Activated CD4-positive, alpha-beta T cell treated with anti-CD3 and anti-CD28 coated beads, Interleukin-10, Interleukin-2, amounts not matched to agents 100 ng/mL and 50 ng/mL, durations not matched to agents 16 hours and 8 hours (primary cell): ENCODE measurements around the gene CDH26.

Experiments used
- DNase-seq: peaks from one replicate; pipeline ENCODE4 v3.0.0-alpha.2; 2020

CDH26 gene

DNA sequence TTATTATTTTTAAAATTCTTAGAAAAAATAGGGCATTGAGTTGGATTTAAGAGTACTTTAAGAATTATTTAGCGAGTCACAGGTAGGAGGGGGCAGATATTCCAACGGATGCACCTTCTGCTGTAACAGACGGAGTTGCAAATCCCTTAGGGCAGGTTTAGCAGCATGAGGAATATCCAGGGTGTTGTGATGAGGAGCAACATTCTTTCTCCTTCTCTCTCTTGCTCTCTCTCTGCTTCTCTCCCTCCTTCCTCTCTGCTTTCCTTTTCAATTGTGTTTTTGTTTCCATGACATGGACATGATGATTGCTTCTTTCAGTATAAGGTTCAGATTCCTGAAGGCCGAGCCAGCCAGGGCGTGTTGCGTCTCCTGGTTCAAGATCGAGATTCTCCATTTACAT, 28.9 kb downstream of the CDH26 start:
- DNase-seq, result no peak

DNA sequence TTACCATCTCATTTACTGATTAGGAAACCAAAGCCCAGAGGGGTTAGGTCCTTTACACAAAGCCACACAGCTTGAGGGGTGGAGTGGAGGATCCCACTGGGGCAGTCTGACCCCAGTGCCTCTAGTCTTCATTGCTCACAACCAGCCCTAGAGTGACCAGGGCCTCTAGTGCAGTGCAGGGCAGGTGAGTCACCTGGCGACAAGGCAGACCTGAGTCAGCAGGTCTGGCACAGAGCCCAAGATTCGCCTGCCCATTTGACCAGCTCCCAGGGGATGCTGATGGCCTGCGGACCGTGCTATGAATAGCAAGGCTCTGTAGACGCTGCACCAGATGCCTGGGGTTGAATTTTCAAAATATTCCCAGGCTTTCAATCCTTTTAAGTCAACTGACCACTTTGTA, 29.9 kb downstream of the CDH26 start:
- no peak for DNase-seq

DNA sequence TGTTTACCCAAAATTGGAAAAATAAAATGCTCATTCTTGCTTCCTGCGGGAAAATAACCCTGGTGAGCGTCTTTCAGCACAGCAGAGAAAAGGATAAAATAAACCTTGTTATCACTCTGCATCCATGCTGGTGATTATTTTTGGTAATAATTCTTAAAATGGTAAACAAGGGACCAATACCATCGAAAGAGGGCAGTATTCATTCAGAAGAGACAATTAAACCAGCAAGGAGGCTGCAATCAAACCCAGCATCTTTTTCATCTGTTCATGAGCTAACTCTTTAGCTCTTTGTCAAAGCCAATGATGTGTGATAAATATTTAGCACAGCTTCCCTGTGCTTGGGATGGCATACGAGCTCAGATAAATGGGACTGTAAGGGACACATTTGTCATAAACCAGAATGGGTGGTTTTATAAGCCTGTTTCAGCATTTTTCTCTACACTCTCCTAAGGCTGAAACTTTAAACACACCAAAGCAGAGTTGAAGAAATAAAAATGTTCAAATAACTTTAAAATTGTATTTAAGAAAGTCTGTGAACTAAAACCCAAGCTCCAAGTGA, 34.4 kb downstream of the CDH26 start:
- no peak for DNase-seq

DNA sequence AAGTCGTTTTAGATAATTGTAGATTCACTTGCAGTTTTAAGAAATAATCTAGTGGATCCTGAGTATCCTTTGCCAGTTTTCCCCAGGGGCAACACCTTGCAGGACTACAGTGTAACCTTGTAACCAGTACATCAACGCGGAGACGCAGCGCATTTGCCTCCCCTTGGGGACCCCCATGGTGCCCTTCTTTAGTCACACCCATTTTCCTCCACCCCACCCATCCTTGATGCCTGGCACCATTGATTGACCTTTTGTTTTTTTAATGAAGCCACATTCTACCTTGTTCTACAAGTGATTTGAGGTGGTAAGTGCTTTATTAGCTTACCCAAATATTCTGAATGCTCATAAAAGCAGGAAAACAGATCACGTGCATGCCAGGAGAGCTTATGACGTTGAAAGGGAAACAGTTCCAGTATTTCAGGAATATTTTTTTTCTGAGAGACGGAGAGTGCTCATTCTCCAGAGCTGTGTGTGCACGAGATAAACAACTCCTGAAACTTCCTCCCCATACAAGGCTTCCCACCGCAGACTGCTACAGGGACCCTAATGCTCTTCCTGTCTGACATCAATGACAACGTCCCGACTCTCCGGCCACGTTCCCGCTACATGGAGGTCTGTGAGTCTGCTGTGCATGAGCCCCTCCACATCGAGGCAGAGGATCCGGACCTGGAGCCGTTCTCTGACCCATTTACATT, 35.7 kb downstream of the CDH26 start:
- DNase-seq, result no peak

DNA sequence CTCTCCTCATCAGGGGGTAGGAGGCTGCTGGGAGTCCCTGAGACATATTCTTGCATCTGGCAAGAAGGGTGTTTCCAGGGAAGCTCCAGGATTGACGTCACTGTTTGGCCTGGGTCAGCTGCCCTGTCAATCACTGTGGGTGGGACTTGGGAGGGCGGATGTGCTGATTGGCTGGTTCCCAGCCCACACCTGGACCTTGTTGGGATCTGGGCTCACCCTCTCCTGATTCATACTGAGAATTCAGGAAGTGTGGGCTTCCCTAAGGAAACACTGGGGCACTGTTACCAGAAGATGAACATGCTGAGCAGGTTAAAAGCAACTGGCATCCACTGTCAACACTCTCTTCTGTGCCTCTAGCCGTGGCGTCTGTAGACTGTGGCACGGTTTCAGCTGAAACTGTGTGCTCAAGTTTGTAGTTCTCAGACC, 36.5 kb downstream of the CDH26 start:
- DNase-seq, result no peak

DNA sequence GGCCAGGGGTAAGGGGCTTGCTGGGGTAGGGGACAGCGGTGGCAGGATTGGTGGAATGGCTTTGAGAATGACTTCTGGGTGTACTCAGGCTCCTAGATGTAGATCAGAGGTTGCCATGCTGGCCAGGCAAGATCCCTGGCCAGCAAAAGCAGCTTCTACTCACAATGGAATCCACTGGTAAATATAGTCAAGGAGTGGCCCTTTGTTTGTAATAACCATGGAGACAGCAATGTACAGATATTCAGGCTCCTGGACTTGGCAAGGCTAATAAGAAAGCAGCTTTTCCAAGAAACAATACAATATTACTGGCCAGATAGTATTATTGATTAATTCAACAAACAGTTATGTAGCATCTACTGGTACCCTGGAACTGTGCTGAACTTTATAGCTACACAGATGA, 37.9 kb downstream of the CDH26 start:
- DNase-seq, result no peak

DNA sequence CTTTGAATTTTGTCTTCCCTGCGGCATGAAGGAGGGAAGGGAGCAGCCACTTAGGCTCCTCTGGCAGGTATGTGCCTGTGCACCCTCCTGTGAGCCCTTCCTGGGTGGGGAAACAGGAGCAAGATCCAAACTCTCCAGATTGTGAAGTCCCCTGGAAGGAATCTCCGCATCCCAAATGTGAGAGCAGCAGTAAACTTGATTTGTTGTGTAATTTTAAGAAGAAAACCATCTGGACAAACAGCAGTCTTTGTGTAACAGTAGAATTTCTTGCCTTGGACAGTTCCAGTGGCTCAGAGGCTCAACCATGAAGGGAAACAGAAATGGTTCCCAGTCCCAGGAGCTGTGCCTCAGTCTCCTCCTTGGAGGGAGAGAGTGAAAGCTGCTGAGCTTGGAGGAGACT, 39.7 kb downstream of the CDH26 start:
- DNase-seq, result no peak

DNA sequence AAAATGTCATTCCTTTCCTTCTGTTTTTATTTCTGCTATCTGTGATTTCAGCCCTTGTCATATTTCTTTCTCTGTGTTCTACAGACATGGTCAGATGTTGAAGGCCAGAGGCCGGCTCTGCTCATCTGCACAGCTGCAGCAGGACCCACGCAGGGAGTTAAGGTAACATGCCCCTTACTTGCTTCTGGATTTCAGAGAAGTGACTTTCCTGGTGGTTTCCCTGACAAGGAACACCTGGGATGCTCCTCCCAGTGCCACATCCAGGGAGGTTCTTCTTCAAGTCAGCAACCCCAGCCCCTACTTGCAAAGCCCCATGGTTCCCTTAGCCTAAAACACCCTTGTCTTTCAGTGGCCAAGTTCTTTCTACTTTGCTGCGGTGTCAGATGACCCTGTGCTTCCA, 41.3 kb downstream of the CDH26 start:
- no peak for DNase-seq

DNA sequence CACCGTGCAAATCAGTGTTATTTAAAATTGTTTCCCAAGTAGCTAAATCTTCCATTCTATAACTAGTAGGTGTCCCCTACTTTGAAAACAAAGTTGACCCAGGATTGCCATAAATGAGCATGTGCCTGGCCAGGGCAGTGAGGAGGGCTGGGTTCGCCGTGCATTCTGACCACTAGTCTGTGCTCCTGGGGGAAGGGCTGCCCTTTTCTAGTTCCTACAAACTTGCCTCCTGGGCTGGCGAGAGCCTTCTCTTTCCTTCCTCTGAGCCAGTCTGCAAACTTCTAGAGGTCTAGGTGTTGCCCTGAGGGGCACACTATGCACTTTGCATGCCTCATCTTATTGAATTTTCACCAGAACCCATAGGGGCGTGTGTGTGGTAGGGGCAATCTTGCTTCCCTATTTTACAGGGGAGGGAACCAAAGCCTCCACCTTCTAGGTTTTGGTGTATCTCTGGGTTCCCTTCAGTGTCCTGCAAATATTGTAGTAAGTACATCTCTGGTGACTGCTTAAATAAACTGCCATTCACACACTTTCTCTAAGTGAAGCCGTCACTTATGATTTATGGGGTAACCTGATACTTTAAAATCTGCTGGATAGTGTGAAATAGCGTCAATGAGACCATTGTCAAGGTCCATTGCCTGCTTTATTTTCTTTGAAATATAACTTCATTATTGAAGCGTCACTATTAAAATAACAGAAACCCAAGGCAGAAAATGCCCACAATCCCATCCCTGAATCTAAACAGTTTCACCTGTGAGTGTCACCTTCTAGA, 42.2 kb downstream of the CDH26 start:
- no peak for DNase-seq

DNA sequence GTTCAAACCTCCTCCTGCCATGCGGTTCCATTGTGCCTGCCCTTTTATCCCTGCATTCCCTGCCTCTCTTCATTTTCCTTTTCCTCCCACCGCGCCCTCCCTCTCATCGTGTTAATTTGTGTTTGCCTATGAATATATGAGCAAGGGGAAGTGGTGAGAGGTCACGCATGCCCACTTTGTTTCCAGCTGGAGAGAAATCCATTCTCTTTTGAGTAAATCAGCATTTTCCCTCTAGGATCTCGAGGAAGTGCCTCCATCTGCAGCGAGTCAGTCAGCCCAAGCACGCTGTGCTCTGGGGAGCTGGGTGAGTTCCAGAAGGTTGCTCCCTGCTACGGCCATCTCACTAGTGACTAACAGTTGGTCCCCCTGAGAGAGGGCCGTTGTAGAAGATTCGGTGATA, 42.9 kb downstream of the CDH26 start:
- DNase-seq, result no peak

DNA sequence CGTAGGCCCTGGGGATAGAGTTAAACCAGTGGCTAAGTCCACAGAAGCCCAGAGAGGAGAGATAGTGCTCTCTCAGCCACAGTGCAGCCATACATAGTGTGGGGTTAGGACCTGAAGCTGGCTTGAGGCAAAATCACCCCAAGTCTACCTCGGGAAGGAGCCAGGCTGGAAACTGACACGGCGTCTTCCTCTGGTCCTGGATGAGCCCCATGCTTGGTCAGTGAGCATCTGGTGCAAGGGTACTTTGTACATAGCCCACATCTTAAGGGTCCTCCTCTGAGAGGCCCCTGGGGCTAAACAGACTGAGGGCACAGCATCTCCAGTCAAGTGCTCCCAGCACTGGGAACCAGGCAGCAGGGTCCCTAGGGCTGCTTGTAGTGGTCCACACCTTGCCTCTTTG, 45.6 kb downstream of the CDH26 start:
- DNase-seq, result no peak

DNA sequence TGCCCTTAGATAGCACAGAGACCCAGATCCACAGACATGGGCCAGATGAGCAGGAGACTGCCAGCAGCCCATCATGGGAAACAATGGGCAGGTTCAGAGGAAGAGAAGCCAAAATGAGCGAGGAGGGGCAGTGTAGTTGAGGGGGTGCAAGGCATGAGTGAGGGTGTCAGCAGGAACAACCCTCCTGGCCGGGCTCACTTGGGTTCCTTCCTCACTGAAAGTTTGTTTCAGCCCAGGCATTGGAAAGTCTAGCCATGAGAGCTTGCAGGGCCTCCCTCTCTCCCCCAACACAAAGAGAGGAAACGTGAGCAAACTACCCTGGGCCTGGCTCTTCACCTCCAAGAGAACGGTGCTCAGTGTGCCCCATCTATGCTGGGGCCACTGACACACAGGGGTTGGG, 48.0 kb downstream of the CDH26 start:
- no peak for DNase-seq

DNA sequence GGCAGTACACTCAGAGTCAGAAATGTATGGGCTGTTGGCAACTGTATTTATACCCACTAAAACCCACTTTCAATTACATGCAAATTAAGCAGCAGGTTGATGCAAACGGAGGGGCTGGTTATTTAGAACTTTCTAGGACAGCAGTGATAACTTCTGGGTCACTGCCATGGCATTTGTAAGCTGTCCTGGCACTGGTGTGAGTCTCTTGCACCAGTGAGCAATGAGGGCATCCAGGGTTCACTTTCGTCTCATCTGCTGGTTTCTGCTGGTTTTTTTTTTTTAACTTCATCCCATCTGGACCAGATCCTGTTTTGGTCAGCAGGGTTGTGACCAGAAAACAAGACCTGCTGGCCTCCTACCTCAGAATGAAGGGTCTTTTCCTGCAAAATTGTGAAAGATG, 49.2 kb downstream of the CDH26 start:
- DNase-seq, result no peak

DNA sequence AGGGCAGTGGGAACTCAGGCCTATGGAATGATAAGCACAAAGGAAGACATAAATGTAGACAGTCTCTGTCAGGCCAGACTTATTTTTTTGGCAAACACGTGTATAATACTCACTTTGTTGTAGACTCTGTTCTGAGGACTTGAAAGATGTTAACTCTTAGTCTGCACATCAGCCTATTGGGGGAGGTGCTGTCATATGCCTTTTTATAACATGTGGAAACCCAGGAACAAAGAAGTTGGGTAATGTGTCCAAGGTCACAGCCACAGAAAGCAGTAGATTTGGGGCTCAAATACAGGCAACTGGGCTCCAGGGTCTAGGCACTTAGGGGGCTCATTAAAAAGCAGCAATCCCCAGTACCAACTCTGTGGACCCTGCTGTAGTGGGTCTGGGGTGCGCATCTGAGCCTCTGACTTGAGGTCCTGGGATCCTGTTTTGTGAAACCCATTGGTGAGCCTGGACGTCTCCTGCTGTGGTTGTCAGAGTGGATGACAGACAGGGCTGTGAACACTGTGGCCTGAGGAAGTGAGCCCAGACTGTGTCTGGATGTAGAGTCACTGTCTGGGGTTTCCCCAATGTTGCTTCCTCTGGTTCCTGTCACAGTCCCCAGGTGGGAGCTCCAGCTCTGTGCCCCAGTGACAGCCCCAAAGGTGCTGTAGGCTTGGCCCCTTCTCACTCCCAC, 50.0 kb downstream of the CDH26 start:
- DNase-seq, result no peak

DNA sequence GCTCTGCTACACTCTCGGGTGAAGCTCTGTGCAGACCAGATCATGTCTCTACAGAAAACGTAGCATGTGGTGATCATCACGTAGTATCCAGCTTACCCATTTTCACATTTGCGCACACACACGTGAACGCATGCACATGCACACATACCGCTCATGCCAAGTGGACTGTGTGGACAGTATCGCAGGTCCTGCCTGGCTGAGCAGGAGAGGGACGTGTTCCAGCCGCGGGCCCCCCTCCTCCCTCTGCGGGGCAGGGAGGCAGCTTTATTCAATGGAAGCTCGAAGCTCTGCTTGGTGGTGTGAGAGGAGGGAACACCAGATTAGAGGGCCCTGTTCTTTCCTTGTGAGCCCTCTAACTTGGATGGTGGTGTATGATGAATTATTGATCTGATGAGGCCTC, 51.1 kb downstream of the CDH26 start:
- DNase-seq, result no peak

DNA sequence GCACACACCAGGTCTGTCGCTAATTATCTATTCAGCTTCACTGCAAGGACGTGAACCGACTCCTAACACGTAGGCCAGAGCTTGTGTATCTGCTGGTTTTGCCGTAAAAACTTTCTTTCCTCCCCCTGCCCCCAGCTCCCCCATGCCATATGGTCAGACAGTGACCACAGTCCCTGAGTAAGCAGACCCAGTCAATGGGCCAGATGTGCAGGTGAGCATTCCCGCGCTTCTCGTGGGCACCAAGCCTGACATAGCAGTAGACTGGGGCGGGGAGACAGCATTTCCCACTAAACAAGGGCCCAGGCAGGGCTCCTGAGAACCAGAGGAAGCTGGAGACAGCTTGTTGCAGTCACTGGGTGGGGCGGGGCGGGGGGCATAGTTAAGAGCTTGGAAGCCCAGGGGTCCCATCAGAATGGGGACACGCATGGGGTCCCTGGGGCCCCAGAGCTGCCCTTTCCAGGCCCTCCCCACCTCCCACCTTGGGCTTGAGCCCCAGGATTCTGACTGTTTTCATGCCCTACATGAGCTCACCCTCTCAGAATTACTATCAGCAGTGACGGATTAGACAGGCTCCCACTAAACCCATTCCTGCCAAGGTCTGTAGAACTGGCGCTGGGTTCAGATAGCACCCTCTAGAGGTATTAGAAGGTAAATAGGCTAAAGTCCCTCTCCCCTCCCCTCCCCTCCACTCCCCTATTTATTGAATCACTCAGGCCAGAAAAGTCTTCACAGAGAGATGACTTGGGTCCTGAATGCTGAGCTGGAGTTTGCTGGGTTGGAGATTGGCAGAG, 51.8 kb downstream of the CDH26 start:
- no peak for DNase-seq

DNA sequence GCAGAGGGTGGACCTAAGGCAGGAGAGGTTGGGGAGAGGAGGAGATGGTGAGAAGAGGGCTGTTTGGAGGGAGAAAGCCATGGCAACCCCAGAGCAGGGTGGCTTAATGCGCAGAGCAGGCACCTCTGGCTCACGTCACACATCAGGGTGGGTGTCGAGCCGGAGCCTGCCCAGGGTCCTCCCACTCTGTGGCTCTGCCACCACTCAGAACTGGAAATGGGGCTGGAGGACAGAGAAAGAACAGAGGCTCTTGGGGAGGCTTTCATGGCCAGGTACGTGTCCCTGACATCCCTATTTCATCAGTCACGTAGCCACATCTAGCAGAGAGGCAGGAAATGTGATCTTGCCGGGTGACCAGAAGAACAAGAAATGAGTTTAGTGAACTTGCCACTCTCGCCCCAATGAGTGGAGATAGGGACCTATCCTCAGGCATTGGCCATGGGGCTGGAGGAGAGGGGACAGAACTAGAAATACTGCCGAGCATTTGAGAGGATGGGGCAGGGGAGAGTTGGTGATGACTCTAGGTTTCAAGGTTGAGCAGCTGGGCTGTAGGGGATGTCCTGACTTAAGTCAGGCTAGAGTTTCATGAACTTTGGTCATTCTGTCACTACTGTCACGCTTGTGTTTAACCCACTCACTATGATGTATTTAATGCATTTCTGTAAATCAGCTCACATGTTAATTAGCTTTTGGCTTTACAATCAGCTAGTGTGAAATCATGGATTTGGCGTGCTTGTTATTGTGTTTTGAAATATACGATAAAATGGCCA, 52.7 kb downstream of the CDH26 start:
- DNase-seq, result no peak

DNA sequence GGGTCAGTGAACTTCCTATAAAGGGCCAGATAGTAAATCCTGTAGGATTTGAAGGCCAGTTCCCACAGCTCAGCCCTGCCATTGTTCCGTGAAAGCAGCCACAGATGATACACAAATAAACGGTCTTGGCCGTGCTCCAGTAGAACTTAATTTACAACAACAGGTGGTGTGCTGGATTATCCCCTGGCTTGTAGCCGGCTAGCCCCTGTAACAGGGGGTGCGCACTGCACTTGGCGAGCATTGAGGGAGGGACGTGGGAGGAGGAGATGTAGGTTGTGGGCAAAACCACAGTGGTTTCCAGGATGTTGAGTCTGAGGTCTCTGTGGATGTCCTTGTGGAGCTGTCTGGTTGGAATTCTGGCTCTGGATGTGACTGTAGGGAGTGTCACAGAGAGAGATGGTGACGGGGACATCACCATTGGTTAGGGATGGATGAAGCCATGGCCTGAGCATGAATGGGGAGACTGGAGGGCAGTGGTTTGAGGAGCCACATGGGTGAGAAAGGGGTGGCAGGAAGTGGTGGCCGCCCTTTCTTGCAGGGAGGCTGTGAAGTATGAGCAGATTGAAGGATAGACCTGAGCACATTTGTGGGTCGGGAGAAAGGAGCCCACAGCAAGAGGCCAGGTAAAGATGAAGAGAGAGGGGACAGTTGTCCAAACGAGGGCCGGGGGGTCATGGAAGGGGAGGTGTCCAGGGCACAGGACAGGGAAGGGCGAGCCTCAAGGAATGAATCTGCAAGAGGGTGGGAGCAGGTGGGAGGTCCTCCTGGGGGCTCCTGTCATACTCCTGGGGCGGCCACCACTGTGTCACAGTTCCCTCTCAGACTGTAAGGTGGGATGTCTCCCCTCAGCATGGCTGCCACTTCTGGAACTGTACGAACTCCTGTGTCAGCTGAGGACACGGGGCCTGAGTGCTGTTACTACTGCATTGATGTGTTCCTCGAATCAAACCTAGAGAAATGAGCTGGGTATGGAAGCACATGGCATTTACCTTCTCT, 53.6 kb downstream of the CDH26 start:
- DNase-seq, result peak; percentile 14

DNA sequence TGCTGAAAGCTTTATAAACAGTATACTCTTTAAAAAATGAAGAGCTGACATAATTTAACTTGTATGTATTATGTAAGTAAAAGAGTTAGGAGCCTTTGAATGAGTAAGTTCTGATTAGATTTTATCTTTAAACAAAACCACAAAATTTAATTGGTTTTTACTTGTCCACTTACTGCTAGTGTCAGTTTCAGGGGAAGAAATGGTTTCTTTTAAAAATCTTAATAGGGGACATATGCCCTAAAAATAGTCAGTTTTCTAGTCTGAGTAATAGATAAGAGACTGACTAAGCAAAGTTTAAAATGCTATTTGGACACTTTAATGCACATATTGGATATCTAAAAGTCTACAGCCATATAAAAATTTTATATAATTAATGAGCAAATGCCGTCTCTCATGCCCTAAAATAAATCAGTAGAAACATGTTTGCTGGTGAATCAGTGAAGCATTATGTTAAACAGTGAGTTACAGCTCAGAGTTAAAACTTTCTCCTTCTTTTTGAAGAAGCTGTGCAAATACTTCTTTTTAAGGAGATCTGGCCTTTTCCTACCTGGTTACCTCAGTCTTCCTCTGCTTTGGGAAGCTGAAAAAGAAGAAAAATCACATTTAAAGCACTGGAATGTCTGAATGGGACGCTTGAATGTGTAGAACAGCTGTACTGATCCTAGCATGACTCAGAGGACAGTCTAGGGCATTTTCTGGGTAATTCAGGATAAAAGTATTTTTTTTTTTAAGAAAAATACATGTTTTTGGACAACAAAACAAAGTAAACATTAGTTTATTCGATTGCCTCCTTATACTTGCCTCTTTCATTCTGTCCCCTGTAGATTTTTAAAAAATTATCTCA, 55.3 kb downstream of the CDH26 start:
- DNase-seq, result no peak

DNA sequence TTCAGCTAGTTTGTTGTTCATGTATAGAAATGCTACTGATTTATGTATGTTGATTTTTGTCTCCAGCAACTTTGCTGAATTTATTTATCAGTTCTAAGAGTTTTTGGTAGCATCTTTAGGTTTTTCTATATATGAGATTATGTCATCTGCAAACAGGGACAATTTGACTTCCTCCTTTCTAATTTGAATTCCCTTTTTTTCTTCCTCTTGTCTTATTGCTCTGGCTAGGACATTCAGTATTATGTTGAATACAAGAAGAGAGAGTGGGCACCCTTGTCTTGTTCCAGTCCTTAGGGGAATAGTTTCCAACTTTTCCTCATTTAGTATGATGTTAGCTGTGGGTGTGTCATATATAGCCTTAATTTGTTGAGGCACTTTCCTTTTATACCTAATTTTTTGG, 58.2 kb downstream of the CDH26 start:
- DNase-seq, result no peak
